Neural cell (in vitro differentiated cells): ENCODE results near the gene TLE7. TPM values are rescaled to one million over a fixed set of nuclear protein-coding genes. Genes with fewer than 3 reads are reported as not detected.
A peak's percentile ranks its signal among the peaks of the same experiment; 100 is the strongest.

Experiments
- H2AFZ ChIP-seq: fragments of 200-600, 300-800 bp; sonication (generic), shearing (Covaris generic); 2 replicates; pipeline ENCODE4 v1.6.0; 2014; ENCODE audit warnings: low read depth, mild to moderate bottlenecking, antibody characterized with exemption, low read length, moderate library complexity
- H3F3A ChIP-seq: fragments of 200-600 bp; shearing (Covaris generic); 2 replicates; pipeline ENCODE4 v1.6.1; 2016; ENCODE audit warnings: mild to moderate bottlenecking, moderate library complexity, mixed read lengths, antibody characterized with exemption, low read length; ENCODE audit not compliant: insufficient read depth, poor library complexity, severe bottlenecking
- H3K27ac ChIP-seq: fragments of 200-600, 300-800 bp; sonication (generic), shearing (Covaris generic); 2 replicates; pipeline ENCODE4 v1.5.1; 2014; ENCODE audit warnings: mild to moderate bottlenecking, low read length, moderate library complexity
- H3K27me3 ChIP-seq: fragments of 300-800, 200-600 bp; sonication (generic), shearing (Covaris generic); 2 replicates; pipeline ENCODE4 v1.6.0; 2014; ENCODE audit warnings: mild to moderate bottlenecking, low read depth, low read length, moderate library complexity; ENCODE audit not compliant: insufficient read depth
- H3K36me3 ChIP-seq: fragments of 300-800, 200-600 bp; sonication (generic), shearing (Covaris generic); 2 replicates; pipeline ENCODE4 v1.5.1; 2014; ENCODE audit warnings: mild to moderate bottlenecking, antibody characterized with exemption, low read length, moderate library complexity; ENCODE audit not compliant: insufficient read depth
- H3K4me2 ChIP-seq: fragments of 300-800, 200-600 bp; sonication (generic), shearing (Covaris generic); 2 replicates; pipeline ENCODE4 v1.6.0; 2014; ENCODE audit warnings: mild to moderate bottlenecking, low read length
- H3K4me3 ChIP-seq: fragments of 300-800, 200-600 bp; sonication (generic), shearing (Covaris generic); 2 replicates; pipeline ENCODE4 v1.5.1; 2014; ENCODE audit warnings: mild to moderate bottlenecking, low read length, moderate library complexity
- H3K79me2 ChIP-seq: fragments of 200-600 bp; shearing (Covaris generic); replicated peaks from 2 replicates; pipeline ENCODE4 v1.6.0; 2014; ENCODE audit warnings: mild to moderate bottlenecking, low read length, moderate library complexity; ENCODE audit not compliant: insufficient read depth
- H3K9ac ChIP-seq: fragments of 300-800, 200-600 bp; sonication (generic), shearing (Covaris generic); 2 replicates; pipeline ENCODE4 v1.6.1; 2016; ENCODE audit warnings: mild to moderate bottlenecking, low read length, mixed read lengths
- H3K9me2 ChIP-seq: fragments of 200-600 bp; shearing (Covaris generic); 2 replicates; pipeline ENCODE4 v1.6.1; 2016; ENCODE audit warnings: mild to moderate bottlenecking, low read length, mixed read lengths; ENCODE audit not compliant: insufficient read depth
- H3K9me3 ChIP-seq: fragments of 200-600, 300-800 bp; sonication (generic), shearing (Covaris generic); 2 replicates; pipeline ENCODE4 v1.6.1; 2016; ENCODE audit warnings: mild to moderate bottlenecking, mixed run types, low read length, moderate library complexity, mixed read lengths
- H4K20me1 ChIP-seq: fragments of 200-600 bp; shearing (Covaris generic); 2 replicates; pipeline ENCODE4 v1.6.1; 2016; ENCODE audit warnings: mild to moderate bottlenecking, mixed run types; ENCODE audit not compliant: insufficient read depth
- EP300 ChIP-seq: fragments of 450-650 bp; conservative IDR thresholded peaks from 2 replicates; pipeline ENCODE4 v1.6.1; 2014; ENCODE audit warnings: antibody characterized with exemption, mild to moderate bottlenecking, moderate library complexity; ENCODE audit not compliant: poor library complexity, severe bottlenecking
- EZH2 ChIP-seq: fragments of 200-600, 300-800 bp; shearing (Covaris generic), sonication (generic); IDR thresholded peaks from 2 replicates; pipeline ENCODE4 v1.6.1; 2014; ENCODE audit warnings: antibody characterized with exemption, low read length, borderline replicate concordance, mild to moderate bottlenecking; ENCODE audit not compliant: insufficient read depth, poor library complexity, severe bottlenecking
- MXI1 ChIP-seq: fragments of 450-650 bp; conservative IDR thresholded peaks from 2 replicates; pipeline ENCODE4 v1.6.1; 2014; ENCODE audit warnings: antibody characterized with exemption, mild to moderate bottlenecking; ENCODE audit not compliant: poor library complexity, severe bottlenecking
- POLR2AphosphoS5 ChIP-seq: IDR thresholded peaks from 2 replicates; pipeline ENCODE4 v1.6.1; 2012
- RAD21 ChIP-seq: fragments of 450-650 bp; conservative IDR thresholded peaks from 2 replicates; pipeline ENCODE4 v1.6.1; 2014; ENCODE audit warnings: antibody characterized with exemption, mild to moderate bottlenecking, moderate library complexity
- SMC3 ChIP-seq: fragments of 450-650 bp; conservative IDR thresholded peaks from 2 replicates; pipeline ENCODE4 v1.6.1; 2014; ENCODE audit warnings: antibody characterized with exemption, mild to moderate bottlenecking, moderate library complexity; ENCODE audit not compliant: poor library complexity
- TAF1 ChIP-seq: IDR thresholded peaks from 2 replicates; pipeline ENCODE4 v1.6.1; 2012; ENCODE audit warnings: low read depth
- polyA plus RNA-seq: library from polyadenylated mRNA; depleted of rRNA; stranded (reverse); fragments of >200 nt; gene quantifications from 2 replicates; pipeline ENCODE4 v1.2.3, GENCODE V29; 2014
- TF ChIP-seq, protein P1 (sequence below): fragments of 450-650 bp; IDR thresholded peaks from 2 replicates; pipeline ENCODE4 v1.5.1; 2014; ENCODE audit warnings: antibody characterized with exemption, mild to moderate bottlenecking, moderate library complexity; ENCODE audit not compliant: poor library complexity, severe bottlenecking
- TF ChIP-seq, protein P2 (sequence below): IDR thresholded peaks from 2 replicates; pipeline ENCODE4 v1.6.1; 2012; ENCODE audit warnings: borderline replicate concordance

Gene TLE7
- polyA plus RNA-seq, 1 donor from 2014 or later, result not detected

DNA sequence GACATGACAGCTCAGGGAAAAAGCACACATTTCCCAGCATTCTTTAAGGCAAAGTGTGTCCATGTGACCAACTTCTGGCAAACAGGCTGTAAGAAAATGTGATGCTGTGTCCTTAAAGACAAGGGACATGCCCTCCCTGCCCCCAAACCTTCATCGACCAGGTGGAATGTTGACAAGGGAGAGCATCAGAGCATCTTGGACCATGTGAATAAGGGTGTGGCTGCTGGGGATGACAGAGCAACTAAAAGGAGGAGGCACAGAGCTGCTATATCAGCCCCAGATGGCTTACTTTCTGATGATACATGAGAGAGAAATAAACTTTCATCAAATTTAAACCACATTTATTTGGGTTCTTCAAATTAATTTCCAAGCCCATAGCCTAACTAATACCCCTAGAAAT lies 22.4 kb upstream of the TLE7 start:
- no peak overlapping the region for H3K4me3 ChIP-seq
- H3K27ac ChIP-seq, result no peak overlapping the region

DNA sequence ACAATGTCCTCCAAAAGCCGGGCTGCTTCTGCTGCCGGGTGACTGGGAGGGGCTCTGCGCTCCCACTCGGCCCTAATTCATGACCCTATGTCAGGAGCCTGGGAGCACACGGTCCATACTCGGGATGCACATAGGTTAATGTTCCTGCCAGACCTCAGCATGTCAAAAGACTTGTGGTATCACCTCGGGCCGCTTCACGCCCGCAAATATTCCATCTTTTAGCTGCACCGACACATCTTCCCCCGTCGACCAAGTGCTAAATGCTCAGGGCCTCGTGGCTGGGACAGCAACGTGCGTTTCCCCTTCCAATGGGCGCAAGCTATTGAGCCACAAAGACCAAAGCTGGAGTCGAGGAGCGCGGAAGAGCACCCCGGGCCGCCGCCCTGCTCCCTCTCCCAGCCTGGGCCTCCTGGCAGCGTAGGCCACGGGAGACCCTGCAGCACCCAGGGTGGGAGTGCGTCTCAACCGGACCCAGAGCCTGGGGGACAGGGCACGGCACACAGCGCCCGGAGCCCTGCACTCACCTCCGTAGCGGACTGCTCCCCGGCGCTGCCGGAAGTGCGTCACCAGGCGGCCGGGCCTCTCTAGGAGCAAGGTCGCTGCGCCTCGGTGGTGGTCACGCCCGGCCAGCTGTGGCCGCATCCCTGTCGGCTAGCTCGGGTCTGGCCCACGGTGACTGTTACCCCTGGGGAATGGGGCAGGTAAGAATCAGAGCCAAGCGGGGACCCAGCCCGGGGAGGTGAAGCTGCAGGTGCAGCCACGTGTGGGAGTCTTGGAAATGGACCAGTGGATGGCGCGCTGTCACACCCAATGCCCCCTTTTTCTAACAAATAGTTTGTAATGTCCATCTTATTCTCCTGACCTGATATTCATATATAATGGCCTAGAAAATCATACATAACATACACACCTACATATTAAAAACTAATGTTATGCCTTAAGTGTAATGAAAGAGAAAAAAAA lies 20.1 kb upstream of the TLE7 start, which contains the start of gene ZNF23:
Gene ZNF23, minus strand, starts transcription at position 562 of the 963 bp plus-strand sequence. CDS start 5,451 bp downstream, outside the sequence.
- TF ChIP-seq EZH2, result no peak
- peak; percentile 93 for TF ChIP-seq TAF1
- peak; percentile 69 for TF ChIP-seq SMC3
- TF ChIP-seq, protein P1, sequence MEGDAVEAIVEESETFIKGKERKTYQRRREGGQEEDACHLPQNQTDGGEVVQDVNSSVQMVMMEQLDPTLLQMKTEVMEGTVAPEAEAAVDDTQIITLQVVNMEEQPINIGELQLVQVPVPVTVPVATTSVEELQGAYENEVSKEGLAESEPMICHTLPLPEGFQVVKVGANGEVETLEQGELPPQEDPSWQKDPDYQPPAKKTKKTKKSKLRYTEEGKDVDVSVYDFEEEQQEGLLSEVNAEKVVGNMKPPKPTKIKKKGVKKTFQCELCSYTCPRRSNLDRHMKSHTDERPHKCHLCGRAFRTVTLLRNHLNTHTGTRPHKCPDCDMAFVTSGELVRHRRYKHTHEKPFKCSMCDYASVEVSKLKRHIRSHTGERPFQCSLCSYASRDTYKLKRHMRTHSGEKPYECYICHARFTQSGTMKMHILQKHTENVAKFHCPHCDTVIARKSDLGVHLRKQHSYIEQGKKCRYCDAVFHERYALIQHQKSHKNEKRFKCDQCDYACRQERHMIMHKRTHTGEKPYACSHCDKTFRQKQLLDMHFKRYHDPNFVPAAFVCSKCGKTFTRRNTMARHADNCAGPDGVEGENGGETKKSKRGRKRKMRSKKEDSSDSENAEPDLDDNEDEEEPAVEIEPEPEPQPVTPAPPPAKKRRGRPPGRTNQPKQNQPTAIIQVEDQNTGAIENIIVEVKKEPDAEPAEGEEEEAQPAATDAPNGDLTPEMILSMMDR, result peak; percentile 76
- peak; percentile 99 for TF ChIP-seq POLR2AphosphoS5
- TF ChIP-seq, protein P2, sequence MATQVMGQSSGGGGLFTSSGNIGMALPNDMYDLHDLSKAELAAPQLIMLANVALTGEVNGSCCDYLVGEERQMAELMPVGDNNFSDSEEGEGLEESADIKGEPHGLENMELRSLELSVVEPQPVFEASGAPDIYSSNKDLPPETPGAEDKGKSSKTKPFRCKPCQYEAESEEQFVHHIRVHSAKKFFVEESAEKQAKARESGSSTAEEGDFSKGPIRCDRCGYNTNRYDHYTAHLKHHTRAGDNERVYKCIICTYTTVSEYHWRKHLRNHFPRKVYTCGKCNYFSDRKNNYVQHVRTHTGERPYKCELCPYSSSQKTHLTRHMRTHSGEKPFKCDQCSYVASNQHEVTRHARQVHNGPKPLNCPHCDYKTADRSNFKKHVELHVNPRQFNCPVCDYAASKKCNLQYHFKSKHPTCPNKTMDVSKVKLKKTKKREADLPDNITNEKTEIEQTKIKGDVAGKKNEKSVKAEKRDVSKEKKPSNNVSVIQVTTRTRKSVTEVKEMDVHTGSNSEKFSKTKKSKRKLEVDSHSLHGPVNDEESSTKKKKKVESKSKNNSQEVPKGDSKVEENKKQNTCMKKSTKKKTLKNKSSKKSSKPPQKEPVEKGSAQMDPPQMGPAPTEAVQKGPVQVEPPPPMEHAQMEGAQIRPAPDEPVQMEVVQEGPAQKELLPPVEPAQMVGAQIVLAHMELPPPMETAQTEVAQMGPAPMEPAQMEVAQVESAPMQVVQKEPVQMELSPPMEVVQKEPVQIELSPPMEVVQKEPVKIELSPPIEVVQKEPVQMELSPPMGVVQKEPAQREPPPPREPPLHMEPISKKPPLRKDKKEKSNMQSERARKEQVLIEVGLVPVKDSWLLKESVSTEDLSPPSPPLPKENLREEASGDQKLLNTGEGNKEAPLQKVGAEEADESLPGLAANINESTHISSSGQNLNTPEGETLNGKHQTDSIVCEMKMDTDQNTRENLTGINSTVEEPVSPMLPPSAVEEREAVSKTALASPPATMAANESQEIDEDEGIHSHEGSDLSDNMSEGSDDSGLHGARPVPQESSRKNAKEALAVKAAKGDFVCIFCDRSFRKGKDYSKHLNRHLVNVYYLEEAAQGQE, result peak; percentile 95
- TF ChIP-seq MXI1, result peak; percentile 97
- peak; percentile 54 for TF ChIP-seq RAD21
- peak; percentile 72 for TF ChIP-seq EP300
- H3K27ac ChIP-seq, result peak within 1 kb of the TSS; percentile 80

More for the DNA sequence above, 22.4 kb upstream of the TLE7 start:
- Histone ChIP-seq H3K9me3 (no peaks in the 10 kb centered on the region), H3K79me2 (peaks cover 27% of the 10 kb centered on the region), H3K9ac (no peak overlapping the region), H4K20me1 (no peaks in the 10 kb centered on the region), H3K4me2 (no peak overlapping the region), H3F3A (no peaks in the 10 kb centered on the region), H3K36me3 (no peaks in the 10 kb centered on the region), H2AFZ (no peak overlapping the region), H3K27me3 (no peaks in the 10 kb centered on the region), H3K9me2 (no peaks in the 10 kb centered on the region)
- TF ChIP-seq, protein P2, result no peak

More for the DNA sequence above, 20.1 kb upstream of the TLE7 start, which contains the start of gene ZNF23:
- peak within 1 kb of the TSS; percentile 95 for H3K9ac ChIP-seq
- H3F3A ChIP-seq, result no peaks in the 10 kb centered on the region
- H3K27me3 ChIP-seq, result no peaks in the 10 kb centered on the region
- peaks cover 27% of the 10 kb centered on the region for H3K79me2 ChIP-seq
- no peaks in the 10 kb centered on the region for H3K9me3 ChIP-seq
- H3K4me3 ChIP-seq, result peak within 1 kb of the TSS; percentile 91
- no peaks in the 10 kb centered on the region for H4K20me1 ChIP-seq
- H3K36me3 ChIP-seq, result no peaks in the 10 kb centered on the region
- H3K4me2 ChIP-seq, result peak within 1 kb of the TSS; percentile 73
- no peaks in the 10 kb centered on the region for H3K9me2 ChIP-seq
- H2AFZ ChIP-seq, result peak within 1 kb of the TSS; percentile 95
